Neural cell (in vitro differentiated cells): ENCODE results near the gene TM9SF3. TPM values are rescaled to one million over a fixed set of nuclear protein-coding genes. Genes with fewer than 3 reads are reported as not detected.

Source experiments
- H2AFZ ChIP-seq: fragments of 200-600, 300-800 bp; sonication (generic), shearing (Covaris generic); 2 replicates; pipeline ENCODE4 v1.6.0; 2014; ENCODE audit warnings: low read depth, mild to moderate bottlenecking, antibody characterized with exemption, low read length, moderate library complexity
- H3F3A ChIP-seq: fragments of 200-600 bp; shearing (Covaris generic); 2 replicates; pipeline ENCODE4 v1.6.1; 2016; ENCODE audit warnings: mild to moderate bottlenecking, moderate library complexity, mixed read lengths, antibody characterized with exemption, low read length; ENCODE audit not compliant: insufficient read depth, poor library complexity, severe bottlenecking
- H3K27ac ChIP-seq: fragments of 200-600, 300-800 bp; sonication (generic), shearing (Covaris generic); 2 replicates; pipeline ENCODE4 v1.5.1; 2014; ENCODE audit warnings: mild to moderate bottlenecking, low read length, moderate library complexity
- H3K27me3 ChIP-seq: fragments of 300-800, 200-600 bp; sonication (generic), shearing (Covaris generic); 2 replicates; pipeline ENCODE4 v1.6.0; 2014; ENCODE audit warnings: mild to moderate bottlenecking, low read depth, low read length, moderate library complexity; ENCODE audit not compliant: insufficient read depth
- H3K36me3 ChIP-seq: fragments of 300-800, 200-600 bp; sonication (generic), shearing (Covaris generic); 2 replicates; pipeline ENCODE4 v1.5.1; 2014; ENCODE audit warnings: mild to moderate bottlenecking, antibody characterized with exemption, low read length, moderate library complexity; ENCODE audit not compliant: insufficient read depth
- H3K4me2 ChIP-seq: fragments of 300-800, 200-600 bp; sonication (generic), shearing (Covaris generic); 2 replicates; pipeline ENCODE4 v1.6.0; 2014; ENCODE audit warnings: mild to moderate bottlenecking, low read length
- H3K4me3 ChIP-seq: fragments of 300-800, 200-600 bp; sonication (generic), shearing (Covaris generic); 2 replicates; pipeline ENCODE4 v1.5.1; 2014; ENCODE audit warnings: mild to moderate bottlenecking, low read length, moderate library complexity
- H3K79me2 ChIP-seq: fragments of 200-600 bp; shearing (Covaris generic); replicated peaks from 2 replicates; pipeline ENCODE4 v1.6.0; 2014; ENCODE audit warnings: mild to moderate bottlenecking, low read length, moderate library complexity; ENCODE audit not compliant: insufficient read depth
- H3K9ac ChIP-seq: fragments of 300-800, 200-600 bp; sonication (generic), shearing (Covaris generic); 2 replicates; pipeline ENCODE4 v1.6.1; 2016; ENCODE audit warnings: mild to moderate bottlenecking, low read length, mixed read lengths
- H3K9me2 ChIP-seq: fragments of 200-600 bp; shearing (Covaris generic); 2 replicates; pipeline ENCODE4 v1.6.1; 2016; ENCODE audit warnings: mild to moderate bottlenecking, low read length, mixed read lengths; ENCODE audit not compliant: insufficient read depth
- H3K9me3 ChIP-seq: fragments of 200-600, 300-800 bp; sonication (generic), shearing (Covaris generic); 2 replicates; pipeline ENCODE4 v1.6.1; 2016; ENCODE audit warnings: mild to moderate bottlenecking, mixed run types, low read length, moderate library complexity, mixed read lengths
- H4K20me1 ChIP-seq: fragments of 200-600 bp; shearing (Covaris generic); 2 replicates; pipeline ENCODE4 v1.6.1; 2016; ENCODE audit warnings: mild to moderate bottlenecking, mixed run types; ENCODE audit not compliant: insufficient read depth
- EP300 ChIP-seq: fragments of 450-650 bp; conservative IDR thresholded peaks from 2 replicates; pipeline ENCODE4 v1.6.1; 2014; ENCODE audit warnings: antibody characterized with exemption, mild to moderate bottlenecking, moderate library complexity; ENCODE audit not compliant: poor library complexity, severe bottlenecking
- EZH2 ChIP-seq: fragments of 200-600, 300-800 bp; shearing (Covaris generic), sonication (generic); IDR thresholded peaks from 2 replicates; pipeline ENCODE4 v1.6.1; 2014; ENCODE audit warnings: antibody characterized with exemption, low read length, borderline replicate concordance, mild to moderate bottlenecking; ENCODE audit not compliant: insufficient read depth, poor library complexity, severe bottlenecking
- MXI1 ChIP-seq: fragments of 450-650 bp; conservative IDR thresholded peaks from 2 replicates; pipeline ENCODE4 v1.6.1; 2014; ENCODE audit warnings: antibody characterized with exemption, mild to moderate bottlenecking; ENCODE audit not compliant: poor library complexity, severe bottlenecking
- POLR2AphosphoS5 ChIP-seq: IDR thresholded peaks from 2 replicates; pipeline ENCODE4 v1.6.1; 2012
- RAD21 ChIP-seq: fragments of 450-650 bp; conservative IDR thresholded peaks from 2 replicates; pipeline ENCODE4 v1.6.1; 2014; ENCODE audit warnings: antibody characterized with exemption, mild to moderate bottlenecking, moderate library complexity
- REST ChIP-seq: IDR thresholded peaks from 2 replicates; pipeline ENCODE4 v1.6.1; 2012; ENCODE audit warnings: borderline replicate concordance
- SMC3 ChIP-seq: fragments of 450-650 bp; conservative IDR thresholded peaks from 2 replicates; pipeline ENCODE4 v1.6.1; 2014; ENCODE audit warnings: antibody characterized with exemption, mild to moderate bottlenecking, moderate library complexity; ENCODE audit not compliant: poor library complexity
- TAF1 ChIP-seq: IDR thresholded peaks from 2 replicates; pipeline ENCODE4 v1.6.1; 2012; ENCODE audit warnings: low read depth
- polyA plus RNA-seq: library from polyadenylated mRNA; depleted of rRNA; stranded (reverse); fragments of >200 nt; gene quantifications from 2 replicates; pipeline ENCODE4 v1.2.3, GENCODE V29; 2014
- TF ChIP-seq, protein P1 (sequence below): fragments of 450-650 bp; IDR thresholded peaks from 2 replicates; pipeline ENCODE4 v1.5.1; 2014; ENCODE audit warnings: antibody characterized with exemption, mild to moderate bottlenecking, moderate library complexity; ENCODE audit not compliant: poor library complexity, severe bottlenecking

The TM9SF3 gene
- polyA plus RNA-seq, 1 donor from 2014 or later, result 66.4 TPM

GRCh38 chr10:96532523-96532922, 54.3 kb downstream of the TM9SF3 start:
- H2AFZ ChIP-seq, result no peak overlapping the region
- H4K20me1 ChIP-seq, result no peaks in the 10 kb centered on the region
- no peak overlapping the region for H3K9ac ChIP-seq
- no peaks in the 10 kb centered on the region for H3F3A ChIP-seq
- no peaks in the 10 kb centered on the region for H3K79me2 ChIP-seq
- no peaks in the 10 kb centered on the region for H3K27me3 ChIP-seq
- H3K36me3 ChIP-seq, result peaks cover 4% of the 10 kb centered on the region
- H3K9me3 ChIP-seq, result no peaks in the 10 kb centered on the region
- no peak overlapping the region for H3K4me2 ChIP-seq
- no peak overlapping the region for H3K4me3 ChIP-seq
- H3K9me2 ChIP-seq, result no peaks in the 10 kb centered on the region
- no peak overlapping the region for H3K27ac ChIP-seq
- no peak for TF ChIP-seq EP300
- no peak for TF ChIP-seq REST
- no peak for TF ChIP-seq RAD21
- no peak for TF ChIP-seq POLR2AphosphoS5

- no peaks in the 10 kb centered on the region for H4K20me1 ChIP-seq
- no peak overlapping the region for H3K27ac ChIP-seq
- H3K79me2 ChIP-seq, result no peaks in the 10 kb centered on the region
- no peaks in the 10 kb centered on the region for H3K27me3 ChIP-seq
- no peaks in the 10 kb centered on the region for H3K9me2 ChIP-seq
- H3K9ac ChIP-seq, result no peak overlapping the region
- H3K4me3 ChIP-seq, result no peak overlapping the region
- peaks cover 4% of the 10 kb centered on the region for H3K36me3 ChIP-seq
- no peaks in the 10 kb centered on the region for H3K9me3 ChIP-seq
- H3K4me2 ChIP-seq, result no peak overlapping the region
- no peaks in the 10 kb centered on the region for H3F3A ChIP-seq
- H2AFZ ChIP-seq, result no peak overlapping the region
- TF ChIP-seq MXI1 (no peak), EP300 (no peak), RAD21 (no peak), REST (no peak), SMC3 (no peak), POLR2AphosphoS5 (no peak), TAF1 (no peak), EZH2 (no peak)
- TF ChIP-seq, protein P1, sequence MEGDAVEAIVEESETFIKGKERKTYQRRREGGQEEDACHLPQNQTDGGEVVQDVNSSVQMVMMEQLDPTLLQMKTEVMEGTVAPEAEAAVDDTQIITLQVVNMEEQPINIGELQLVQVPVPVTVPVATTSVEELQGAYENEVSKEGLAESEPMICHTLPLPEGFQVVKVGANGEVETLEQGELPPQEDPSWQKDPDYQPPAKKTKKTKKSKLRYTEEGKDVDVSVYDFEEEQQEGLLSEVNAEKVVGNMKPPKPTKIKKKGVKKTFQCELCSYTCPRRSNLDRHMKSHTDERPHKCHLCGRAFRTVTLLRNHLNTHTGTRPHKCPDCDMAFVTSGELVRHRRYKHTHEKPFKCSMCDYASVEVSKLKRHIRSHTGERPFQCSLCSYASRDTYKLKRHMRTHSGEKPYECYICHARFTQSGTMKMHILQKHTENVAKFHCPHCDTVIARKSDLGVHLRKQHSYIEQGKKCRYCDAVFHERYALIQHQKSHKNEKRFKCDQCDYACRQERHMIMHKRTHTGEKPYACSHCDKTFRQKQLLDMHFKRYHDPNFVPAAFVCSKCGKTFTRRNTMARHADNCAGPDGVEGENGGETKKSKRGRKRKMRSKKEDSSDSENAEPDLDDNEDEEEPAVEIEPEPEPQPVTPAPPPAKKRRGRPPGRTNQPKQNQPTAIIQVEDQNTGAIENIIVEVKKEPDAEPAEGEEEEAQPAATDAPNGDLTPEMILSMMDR, result no peak
These were observed 57.1 kb downstream of the TM9SF3 start for GRCh38 chr10:96529634-96530279.
